PC-9 (cell line): ENCODE data around the gene PRSS2. TPM values are rescaled to one million over a fixed set of nuclear protein-coding genes. Genes with fewer than 3 reads are reported as not detected.

Experiments used
- BruUV-seq: library from RNA; stranded (reverse); fragments of 400-500 nt; replicated peaks from 2 replicates; lab custom pipeline; 2021; lab: Mats Ljungman, UMichigan
- CTCF ChIA-PET: fragments of 300-600 bp; sonication (Branson Sonifier 250); formaldehyde crosslinking; loops from one replicate; lab custom pipeline; 2022; ENCODE audit warnings: antibody characterized with exemption; lab: Charles Lee
- POLR2A ChIA-PET: fragments of 300-600 bp; sonication (Branson Sonifier 250); formaldehyde crosslinking; loops from one replicate; lab custom pipeline; 2022; ENCODE audit warnings: antibody characterized with exemption; ENCODE audit not compliant: unreplicated experiment; lab: Charles Lee
- DNase-seq, 2 experiments: peaks; one replicate each; pipeline versions ENCODE4 v3.0.0 to v3.0.0-alpha.2; 2015 to 2022; ENCODE audit warnings: mixed read lengths in 1 of 2
- H2AFZ ChIP-seq: fragments of 200-600 bp; sonication (generic); 2 replicates; pipeline ENCODE4 v1.8.1; 2017; ENCODE audit warnings: antibody characterized with exemption
- H3F3A ChIP-seq: fragments of 200-600 bp; sonication (generic); 2 replicates; pipeline ENCODE4 v1.8.1; 2017; ENCODE audit warnings: antibody characterized with exemption, mild to moderate bottlenecking, low read depth; ENCODE audit not compliant: insufficient read depth
- H3K27ac ChIP-seq: fragments of 200-600 bp; sonication (generic); 2 replicates; pipeline ENCODE4 v1.6.1; 2016; ENCODE audit warnings: mixed run types
- H3K27me3 ChIP-seq: fragments of 200-600 bp; sonication (generic); 2 replicates; pipeline ENCODE4 v1.6.1; 2016; ENCODE audit warnings: low read depth, mixed run types; ENCODE audit not compliant: insufficient read depth
- H3K36me3 ChIP-seq: fragments of 200-600 bp; sonication (generic); 2 replicates; pipeline ENCODE4 v1.6.1; 2016; ENCODE audit warnings: low read depth, mixed run types
- H3K4me1 ChIP-seq: fragments of 200-600 bp; sonication (generic); replicated peaks from 2 replicates; pipeline ENCODE4 v1.6.1; 2016; ENCODE audit warnings: mixed run types; ENCODE audit not compliant: insufficient read depth
- H3K4me2 ChIP-seq: fragments of 200-600 bp; sonication (generic); 2 replicates; pipeline ENCODE4 v1.6.1; 2017; ENCODE audit warnings: mixed run types
- H3K4me3 ChIP-seq: fragments of 200-600 bp; sonication (generic); 2 replicates; pipeline ENCODE4 v1.6.1; 2016; ENCODE audit warnings: mixed run types
- H3K79me2 ChIP-seq: fragments of 200-600 bp; sonication (generic); 2 replicates; pipeline ENCODE4 v1.6.1; 2017; ENCODE audit warnings: low read depth, mixed run types
- H3K9me2 ChIP-seq: fragments of 200-600 bp; sonication (generic); 2 replicates; pipeline ENCODE4 v1.8.1; 2017; ENCODE audit warnings: mild to moderate bottlenecking; ENCODE audit not compliant: insufficient read depth
- H3K9me3 ChIP-seq: fragments of 200-600 bp; sonication (generic); 2 replicates; pipeline ENCODE4 v1.8.1; 2016; ENCODE audit warnings: low read depth; ENCODE audit not compliant: insufficient read depth
- H4K20me1 ChIP-seq: fragments of 200-600 bp; sonication (generic); 2 replicates; pipeline ENCODE4 v1.8.1; 2017; ENCODE audit not compliant: insufficient read depth
- EZH2 ChIP-seq: fragments of 200-600 bp; sonication (generic); IDR thresholded peaks from 2 replicates; pipeline ENCODE4 v1.8.0; 2017; ENCODE audit warnings: antibody characterized with exemption, low read depth
- intact Hi-C: fragments of 100-400 bp; cut with micrococcal nuclease; formaldehyde crosslinking; loops from one replicate; pipeline ENCODE4 v1.10.0; 2022; ENCODE audit not compliant: unreplicated experiment
- total RNA-seq: library from RNA; stranded (reverse); gene quantifications from 2 replicates; pipeline ENCODE4 v1.2.3, GENCODE V29; 2021
- TF ChIP-seq, protein P1 (sequence below): fragments of 200-600 bp; sonication (generic); conservative IDR thresholded peaks from 2 replicates; pipeline ENCODE4 v1.6.1; 2017; ENCODE audit warnings: mixed run types, antibody characterized with exemption, mild to moderate bottlenecking, moderate library complexity

PRSS2 gene
- total RNA-seq, 1 experiment from 2014 or later: not detected

DNA sequence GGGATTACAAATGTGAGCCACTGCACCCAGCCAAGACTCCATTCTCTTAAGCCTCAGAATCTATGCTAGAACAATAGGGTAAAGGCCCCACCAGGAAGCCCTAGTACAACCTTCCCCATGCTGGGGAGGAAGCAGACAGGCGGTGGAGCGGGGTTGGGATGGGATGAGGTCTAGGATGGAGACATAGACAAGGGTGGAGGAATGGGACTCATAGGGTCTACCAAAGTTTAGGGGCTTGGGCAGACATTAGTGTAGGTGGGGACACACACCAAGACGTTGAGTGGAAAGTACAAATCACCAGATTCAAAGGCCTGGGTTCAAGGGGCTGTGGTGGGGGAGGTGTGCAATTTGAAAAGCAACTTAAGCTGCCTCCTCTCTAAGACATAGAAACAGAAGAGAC, 19.3 kb downstream of the PRSS2 start:
- no peak overlapping the region for H3K4me3 ChIP-seq
- POLR2A ChIA-PET: no interaction called here
- H4K20me1 ChIP-seq: no peaks in the 10 kb centered on the region
- no TSS peak for BruUV-seq
- no peaks in the 10 kb centered on the region; the same call in 1 of the 2 replicates for H3K9me3 ChIP-seq
- no peaks in the 10 kb centered on the region for H3K36me3 ChIP-seq
- no peaks in the 10 kb centered on the region for H3K9me2 ChIP-seq
- H2AFZ ChIP-seq: no peak overlapping the region
- H3K4me2 ChIP-seq: no peak overlapping the region
- H3K27me3 ChIP-seq: no peaks in the 10 kb centered on the region
- no peak for DNase-seq
- TF ChIP-seq, protein P1, sequence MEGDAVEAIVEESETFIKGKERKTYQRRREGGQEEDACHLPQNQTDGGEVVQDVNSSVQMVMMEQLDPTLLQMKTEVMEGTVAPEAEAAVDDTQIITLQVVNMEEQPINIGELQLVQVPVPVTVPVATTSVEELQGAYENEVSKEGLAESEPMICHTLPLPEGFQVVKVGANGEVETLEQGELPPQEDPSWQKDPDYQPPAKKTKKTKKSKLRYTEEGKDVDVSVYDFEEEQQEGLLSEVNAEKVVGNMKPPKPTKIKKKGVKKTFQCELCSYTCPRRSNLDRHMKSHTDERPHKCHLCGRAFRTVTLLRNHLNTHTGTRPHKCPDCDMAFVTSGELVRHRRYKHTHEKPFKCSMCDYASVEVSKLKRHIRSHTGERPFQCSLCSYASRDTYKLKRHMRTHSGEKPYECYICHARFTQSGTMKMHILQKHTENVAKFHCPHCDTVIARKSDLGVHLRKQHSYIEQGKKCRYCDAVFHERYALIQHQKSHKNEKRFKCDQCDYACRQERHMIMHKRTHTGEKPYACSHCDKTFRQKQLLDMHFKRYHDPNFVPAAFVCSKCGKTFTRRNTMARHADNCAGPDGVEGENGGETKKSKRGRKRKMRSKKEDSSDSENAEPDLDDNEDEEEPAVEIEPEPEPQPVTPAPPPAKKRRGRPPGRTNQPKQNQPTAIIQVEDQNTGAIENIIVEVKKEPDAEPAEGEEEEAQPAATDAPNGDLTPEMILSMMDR: no peak
- no peak for TF ChIP-seq EZH2
- H3F3A ChIP-seq: peaks cover 9% of the 10 kb centered on the region; the same call in 1 of the 2 replicates
- CTCF ChIA-PET: no interaction called here
- H3K4me1 ChIP-seq: peaks cover 31% of the 10 kb centered on the region
- intact Hi-C loops: no loop called here
- H3K27ac ChIP-seq: no peak overlapping the region
- H3K79me2 ChIP-seq: no peaks in the 10 kb centered on the region

DNA sequence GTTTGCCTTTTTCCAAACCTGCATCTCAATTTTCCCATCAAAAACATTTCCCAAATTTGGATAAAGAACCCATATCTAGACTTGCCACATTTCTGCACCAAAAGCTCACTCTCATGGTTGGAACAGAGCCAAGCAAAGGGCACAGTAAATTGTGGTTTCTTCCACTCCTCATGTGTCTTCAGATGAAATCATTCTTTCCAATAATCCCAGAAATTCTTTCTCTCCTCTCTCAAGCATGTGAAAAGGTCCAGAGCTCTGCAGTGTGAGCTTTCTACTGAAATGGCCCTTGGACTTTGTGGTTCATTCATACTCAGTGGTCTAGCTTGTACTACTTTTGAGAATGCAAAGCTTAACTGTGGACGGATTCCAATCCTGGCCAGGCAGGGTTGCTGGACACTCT, 19.8 kb downstream of the PRSS2 start:
- Histone ChIP-seq H4K20me1 (no peaks in the 10 kb centered on the region), H3K4me2 (no peak overlapping the region), H3K36me3 (no peaks in the 10 kb centered on the region), H3K9me3 (no peaks in the 10 kb centered on the region; the same call in 1 of the 2 replicates), H3K27ac (no peak overlapping the region), H2AFZ (no peak overlapping the region), H3K9me2 (no peaks in the 10 kb centered on the region), H3K79me2 (no peaks in the 10 kb centered on the region), H3F3A (peaks cover 13% of the 10 kb centered on the region; the same call in 1 of the 2 replicates), H3K4me3 (no peak overlapping the region), H3K27me3 (no peaks in the 10 kb centered on the region), H3K4me1 (peaks cover 35% of the 10 kb centered on the region)
- ChIA-PET POLR2A (interaction anchor here (0.6 kb wide), 1 partner anchor 28 kb away, joined by 5 read pairs; no protein-coding TSS in a partner anchor), CTCF (no interaction called here)
- DNase-seq: peak in 1 of 2 experiments; percentile 35
- no TSS peak for BruUV-seq
- intact Hi-C loops: no loop called here
- TF ChIP-seq, protein P1: no peak
- no peak for TF ChIP-seq EZH2

DNA sequence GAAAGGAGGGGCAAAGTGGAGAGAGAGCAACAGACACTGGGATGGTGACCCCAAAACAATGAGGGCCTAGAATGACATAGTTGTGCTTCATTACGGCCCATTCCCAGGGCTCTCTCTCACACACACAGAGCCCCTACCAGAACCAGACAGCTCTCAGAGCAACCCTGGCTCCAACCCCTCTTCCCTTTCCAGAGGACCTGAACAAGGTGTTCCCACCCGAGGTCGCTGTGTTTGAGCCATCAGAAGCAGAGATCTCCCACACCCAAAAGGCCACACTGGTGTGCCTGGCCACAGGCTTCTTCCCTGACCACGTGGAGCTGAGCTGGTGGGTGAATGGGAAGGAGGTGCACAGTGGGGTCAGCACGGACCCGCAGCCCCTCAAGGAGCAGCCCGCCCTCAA, 20.7 kb downstream of the PRSS2 start:
- CTCF ChIA-PET: interaction anchor here (0.6 kb wide), 1 partner anchor 67 kb away, joined by 4 read pairs; no protein-coding TSS in a partner anchor
- Histone ChIP-seq H3K79me2 (peaks cover 8% of the 10 kb centered on the region), H3K9me2 (no peaks in the 10 kb centered on the region), H3K4me1 (peaks cover 41% of the 10 kb centered on the region), H3K27me3 (no peaks in the 10 kb centered on the region), H3K9me3 (no peaks in the 10 kb centered on the region; the same call in 1 of the 2 replicates), H4K20me1 (no peaks in the 10 kb centered on the region), H3K4me3 (no peak overlapping the region), H3K36me3 (no peaks in the 10 kb centered on the region), H3F3A (peaks cover 18% of the 10 kb centered on the region; the same call in 1 of the 2 replicates), H3K4me2 (no peak overlapping the region), H2AFZ (no peak overlapping the region), H3K27ac (no peak overlapping the region)
- BruUV-seq: no TSS peak
- DNase-seq: no peak
- POLR2A ChIA-PET: no interaction called here
- no peak for TF ChIP-seq EZH2
- TF ChIP-seq, protein P1: no peak
- intact Hi-C loops: no loop called here
